Activated T-cell treated with anti-CD3 and anti-CD28 coated beads, Interleukin-2, amount 50 U/mL, for 72 hours (primary cell): ENCODE data around the gene COX19. TPM values are rescaled to one million over a fixed set of nuclear protein-coding genes. Genes with fewer than 3 reads are reported as not detected.

Source experiments
- ATAC-seq, 2 donors: fragments of 150-1000 bp; cut with Tn5 transposase; replicated peaks in 1 of 2; 2 replicates each; pipeline ENCODE4 v1.10.0; 2021; ENCODE audit warnings: moderate library complexity in 2 of 2, mild to moderate bottlenecking in 1 of 2
- DNase-seq, 2 donors: peaks; one replicate each; pipeline ENCODE4 v3.0.0; 2021 to 2022; ENCODE audit warnings: mixed read lengths in 1 of 2
- H3K27ac Mint-ChIP-seq: one replicate; pipeline ENCODE4 v1.8.0; 2022; ENCODE audit warnings: mild to moderate bottlenecking, moderate library complexity, mixed read lengths
- H3K27me3 Mint-ChIP-seq: one replicate; pipeline ENCODE4 v1.8.0; 2022; ENCODE audit warnings: low read depth, mixed read lengths
- H3K36me3 Mint-ChIP-seq, 2 donors: one replicate each; pipeline ENCODE4 v1.8.0; 2022; ENCODE audit warnings: mixed read lengths in 2 of 2, mild to moderate bottlenecking in 1 of 2; ENCODE audit not compliant: insufficient read depth in 2 of 2
- H3K4me1 Mint-ChIP-seq: one replicate; pipeline ENCODE4 v1.8.0; 2022; ENCODE audit warnings: low read depth, mixed read lengths
- H3K4me3 Mint-ChIP-seq, 2 donors: one replicate each; pipeline ENCODE4 v1.8.0; 2022; ENCODE audit warnings: mild to moderate bottlenecking in 2 of 2, mixed read lengths in 2 of 2, moderate library complexity in 2 of 2
- H3K9me3 Mint-ChIP-seq, 2 donors: one replicate each; pipeline ENCODE4 v1.8.0; 2022; ENCODE audit warnings: mixed read lengths in 2 of 2
- total RNA-seq, 2 donors: library from RNA; stranded (reverse); gene quantifications; one replicate each; pipeline ENCODE4 v1.2.3, GENCODE V29; 2022

COX19 gene, protein sequence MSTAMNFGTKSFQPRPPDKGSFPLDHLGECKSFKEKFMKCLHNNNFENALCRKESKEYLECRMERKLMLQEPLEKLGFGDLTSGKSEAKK
- 10 to 100 TPM; 20.8 to 28.4 TPM for total RNA-seq

DNA sequence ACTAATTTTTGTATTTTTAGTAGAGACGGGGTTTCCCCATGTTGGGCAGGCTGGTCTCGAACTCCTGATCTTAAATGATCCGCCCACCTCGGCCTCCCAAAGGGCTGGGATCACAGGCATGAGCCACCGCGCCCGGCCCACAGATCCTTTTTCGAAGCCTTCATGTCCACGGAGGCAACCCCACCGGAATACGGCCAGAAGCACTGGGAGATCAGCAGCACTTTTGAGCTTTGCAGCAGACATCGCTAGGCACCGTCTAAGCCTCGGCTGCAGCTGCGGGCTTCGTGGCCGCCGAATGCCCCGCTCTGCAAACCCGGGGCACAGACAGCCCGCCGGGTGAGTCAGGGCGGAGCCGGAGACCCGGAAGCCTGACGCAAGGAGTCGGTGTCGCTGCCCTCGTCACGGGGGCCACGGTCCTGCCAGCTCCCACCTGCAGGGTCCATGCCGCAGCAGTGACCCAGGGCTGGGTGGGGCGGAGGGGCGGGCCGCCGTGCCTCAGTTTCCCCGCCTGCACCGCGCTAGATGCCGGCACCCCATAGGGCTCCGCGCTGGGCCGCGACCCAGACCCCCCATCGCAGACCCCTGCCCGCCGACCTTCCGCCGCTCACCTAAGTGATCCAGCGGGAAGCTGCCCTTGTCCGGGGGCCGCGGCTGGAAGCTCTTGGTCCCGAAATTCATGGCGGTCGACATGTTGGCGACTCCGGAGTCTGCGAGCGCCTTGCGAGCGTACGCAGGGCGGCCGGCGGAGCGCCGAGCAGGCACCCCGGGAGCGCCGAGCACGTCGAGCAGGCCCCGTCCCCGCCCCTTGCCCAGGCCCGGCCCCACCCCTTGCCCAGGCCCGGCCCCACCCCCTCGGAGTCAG, at the start of gene COX19:
Gene COX19, minus strand, starts transcription at position 730 of the 862 bp plus-strand sequence. Its CDS starts 40 bp downstream, at position 690.
- peaks cover 2 to 15% of the 10 kb centered on the region in 2 donors for H3K36me3 Mint-ChIP-seq
- ATAC-seq: peak; percentile 93

DNA sequence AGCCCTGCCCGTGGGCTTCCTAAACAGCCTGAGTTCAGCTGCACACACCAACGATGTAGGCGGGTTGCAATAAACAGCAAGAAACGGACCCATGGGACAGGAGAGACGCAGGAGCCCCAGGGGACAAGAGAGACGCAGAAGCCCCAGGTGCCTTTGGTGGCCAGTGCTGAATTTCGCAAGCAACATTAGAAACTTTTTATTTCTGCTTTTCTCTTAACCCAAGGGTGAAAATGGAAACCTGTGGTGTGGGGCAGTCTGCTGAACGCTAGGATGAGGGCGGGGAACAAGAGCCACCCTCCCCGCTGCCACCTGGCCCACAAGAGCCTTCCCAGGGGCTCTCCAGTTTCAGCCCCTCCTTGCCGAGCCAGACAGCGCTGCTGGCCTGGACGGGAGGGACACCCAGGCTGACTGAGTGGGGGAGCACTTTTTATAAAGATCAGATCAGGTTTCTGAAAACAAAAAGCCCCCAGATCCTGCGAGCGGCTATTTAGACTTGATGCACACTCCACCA, 49.0 kb upstream of the COX19 start:
- ATAC-seq: no peak
- H3K9me3 Mint-ChIP-seq: peaks cover 0 to 2% of the 10 kb centered on the region in 2 donors
- peaks cover 8% of the 10 kb centered on the region for H3K4me1 Mint-ChIP-seq
- no peaks in the 10 kb centered on the region for H3K27me3 Mint-ChIP-seq
- no peak overlapping the region for H3K27ac Mint-ChIP-seq
- no peak for DNase-seq
- peaks cover 2 to 3% of the 10 kb centered on the region in 2 donors for H3K36me3 Mint-ChIP-seq
- H3K4me3 Mint-ChIP-seq: no peak overlapping the region

More for the DNA sequence above, at the start of gene COX19:
- Mint-ChIP-seq H3K4me1 (peaks cover 31% of the 10 kb centered on the region), H3K27me3 (no peaks in the 10 kb centered on the region), H3K9me3 (no peaks in the 10 kb centered on the region), H3K27ac (peak within 1 kb of the TSS; percentile 90), H3K4me3 (peak within 1 kb of the TSS; percentile 94 to 96)
- DNase-seq: peak; percentile 91 to 95

DNA sequence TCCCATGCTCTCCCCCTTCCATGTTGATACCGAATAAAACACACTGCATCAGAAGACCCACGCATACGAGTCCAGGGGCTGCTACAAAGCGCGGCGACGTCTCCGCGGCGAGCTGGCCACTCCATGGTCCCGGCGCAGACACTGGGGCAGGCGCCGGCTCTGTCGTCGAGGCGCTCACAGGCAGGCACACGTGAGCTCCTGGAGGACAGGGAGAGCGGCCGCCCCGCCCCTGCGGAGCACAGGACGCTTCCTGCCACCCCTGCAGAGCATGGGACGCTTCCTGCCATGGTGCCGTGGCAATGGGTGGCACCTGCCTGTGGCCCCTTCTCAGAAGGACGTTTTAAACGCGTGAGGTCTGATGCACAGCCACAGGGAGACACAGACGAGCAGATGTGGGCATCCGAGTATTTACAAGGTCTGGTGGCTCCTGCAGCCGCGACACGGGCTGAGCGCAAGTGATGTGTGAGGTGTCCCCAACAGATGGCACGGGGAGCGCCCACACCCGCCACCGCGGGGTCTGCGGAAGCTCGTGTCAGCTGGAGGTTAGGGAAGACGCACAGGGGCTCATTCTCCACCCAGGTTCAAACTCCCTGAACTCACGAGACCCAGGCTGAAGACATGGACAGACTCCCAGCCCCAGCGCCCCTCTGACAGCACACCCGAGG, 47.6 kb upstream of the COX19 start:
- ATAC-seq (no peak), DNase-seq (no peak)
- Mint-ChIP-seq H3K4me1 (no peaks in the 10 kb centered on the region), H3K27ac (no peak overlapping the region), H3K27me3 (no peaks in the 10 kb centered on the region), H3K9me3 (peaks cover 0 to 2% of the 10 kb centered on the region in 2 donors), H3K4me3 (no peak overlapping the region), H3K36me3 (peaks cover 2 to 3% of the 10 kb centered on the region in 2 donors)

DNA sequence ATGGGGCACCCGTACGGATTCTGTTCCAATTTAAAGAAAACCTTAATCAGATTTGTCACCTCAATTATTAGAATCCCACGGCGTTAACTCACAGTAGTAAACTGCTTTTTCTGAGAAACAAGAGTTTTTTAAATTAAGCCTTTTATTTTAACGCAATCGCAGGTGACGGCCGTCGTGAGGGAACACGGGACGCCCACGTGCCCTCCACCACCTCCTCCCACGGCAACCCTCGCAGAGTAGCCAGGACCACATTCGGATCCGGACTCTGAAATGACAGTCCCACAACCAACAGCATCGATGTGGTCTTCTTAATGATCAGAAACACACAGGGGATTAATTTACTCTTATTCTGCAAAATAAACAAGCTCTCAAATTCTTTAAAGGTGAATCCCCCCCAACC, 47.0 kb upstream of the COX19 start:
- DNase-seq (no peak), ATAC-seq (no peak)
- no peaks in the 10 kb centered on the region for H3K4me1 Mint-ChIP-seq
- peaks cover 2 to 3% of the 10 kb centered on the region in 2 donors for H3K36me3 Mint-ChIP-seq
- no peak overlapping the region for H3K4me3 Mint-ChIP-seq
- H3K9me3 Mint-ChIP-seq: peaks cover 0 to 2% of the 10 kb centered on the region in 2 donors
- no peaks in the 10 kb centered on the region for H3K27me3 Mint-ChIP-seq
- H3K27ac Mint-ChIP-seq: no peak overlapping the region

DNA sequence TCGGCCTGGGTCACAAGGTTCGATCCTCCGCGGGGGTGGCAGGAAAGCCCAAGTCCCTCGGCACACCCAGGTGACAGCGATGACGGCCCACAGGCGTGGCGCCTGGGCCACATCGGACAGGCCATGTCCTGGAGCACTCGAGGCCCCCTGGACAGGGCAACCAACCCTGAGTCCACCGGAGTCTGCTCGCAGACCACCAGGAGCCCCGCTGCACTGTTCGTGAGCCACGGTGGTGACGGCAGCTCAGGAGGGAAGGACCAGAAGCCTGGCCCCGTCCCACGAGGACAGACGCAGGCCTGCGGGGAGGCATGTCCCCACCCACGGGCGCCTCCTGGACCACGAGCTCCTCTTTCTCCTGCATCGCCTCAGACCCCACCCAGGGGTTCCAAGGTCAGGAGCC, 46.6 kb upstream of the COX19 start:
- no peaks in the 10 kb centered on the region for H3K4me1 Mint-ChIP-seq
- DNase-seq (no peak), ATAC-seq (no peak)
- H3K27ac Mint-ChIP-seq: no peak overlapping the region
- no peak overlapping the region for H3K4me3 Mint-ChIP-seq
- peaks cover 0 to 2% of the 10 kb centered on the region in 2 donors for H3K9me3 Mint-ChIP-seq
- no peaks in the 10 kb centered on the region for H3K27me3 Mint-ChIP-seq
- H3K36me3 Mint-ChIP-seq: peaks cover 2 to 3% of the 10 kb centered on the region in 2 donors

DNA sequence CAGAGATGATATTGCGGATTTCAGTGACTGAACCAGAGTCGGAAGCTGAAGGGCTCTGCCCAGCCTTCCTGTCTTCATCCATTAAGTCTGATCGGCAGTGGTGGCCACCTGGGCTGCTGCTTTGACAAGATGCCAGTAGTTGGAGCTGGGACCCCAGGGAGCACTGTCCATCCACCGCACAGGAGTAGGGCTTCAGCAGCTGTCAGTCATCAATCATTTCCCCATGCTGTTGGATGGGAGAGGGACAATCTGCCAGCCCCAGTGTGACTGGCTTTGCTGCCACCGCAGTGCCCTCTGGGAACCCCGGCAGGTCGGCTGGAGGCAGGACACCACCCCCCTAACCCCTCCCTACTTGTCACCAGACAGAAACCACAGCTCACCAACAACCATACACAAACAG, 46.0 kb upstream of the COX19 start:
- peaks cover 0 to 2% of the 10 kb centered on the region in 2 donors for H3K9me3 Mint-ChIP-seq
- DNase-seq (no peak), ATAC-seq (no peak)
- H3K27me3 Mint-ChIP-seq: no peaks in the 10 kb centered on the region
- no peaks in the 10 kb centered on the region for H3K4me1 Mint-ChIP-seq
- no peak overlapping the region for H3K27ac Mint-ChIP-seq
- peaks cover 2 to 3% of the 10 kb centered on the region in 2 donors for H3K36me3 Mint-ChIP-seq
- H3K4me3 Mint-ChIP-seq: no peak overlapping the region

DNA sequence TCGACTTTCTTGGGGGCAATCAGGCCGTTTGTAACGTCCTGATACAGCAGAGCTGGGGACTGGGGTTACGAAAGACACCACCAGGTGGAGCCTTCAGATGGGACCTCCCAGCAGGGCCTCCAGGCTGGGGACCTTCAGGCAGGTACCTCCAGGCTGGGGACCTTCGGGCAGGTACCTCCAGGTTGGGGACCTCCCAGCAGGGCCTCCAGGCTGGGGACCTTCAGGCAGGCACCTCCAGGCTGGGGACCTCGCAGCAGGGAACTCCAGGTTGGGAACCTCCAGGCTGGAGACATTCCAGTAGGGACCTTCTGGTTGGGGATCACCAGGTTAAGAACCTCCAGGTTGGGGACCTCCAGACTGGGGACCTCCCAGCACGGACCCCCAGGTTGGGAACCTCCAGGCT, 45.5 kb upstream of the COX19 start:
- H3K4me1 Mint-ChIP-seq: no peaks in the 10 kb centered on the region
- H3K9me3 Mint-ChIP-seq: peaks cover 0 to 2% of the 10 kb centered on the region in 2 donors
- H3K4me3 Mint-ChIP-seq: no peak overlapping the region
- no peak overlapping the region for H3K27ac Mint-ChIP-seq
- H3K27me3 Mint-ChIP-seq: no peaks in the 10 kb centered on the region
- DNase-seq (no peak), ATAC-seq (peak in 1 of 2 donors; percentile 27)
- peaks cover 2 to 3% of the 10 kb centered on the region in 2 donors for H3K36me3 Mint-ChIP-seq

DNA sequence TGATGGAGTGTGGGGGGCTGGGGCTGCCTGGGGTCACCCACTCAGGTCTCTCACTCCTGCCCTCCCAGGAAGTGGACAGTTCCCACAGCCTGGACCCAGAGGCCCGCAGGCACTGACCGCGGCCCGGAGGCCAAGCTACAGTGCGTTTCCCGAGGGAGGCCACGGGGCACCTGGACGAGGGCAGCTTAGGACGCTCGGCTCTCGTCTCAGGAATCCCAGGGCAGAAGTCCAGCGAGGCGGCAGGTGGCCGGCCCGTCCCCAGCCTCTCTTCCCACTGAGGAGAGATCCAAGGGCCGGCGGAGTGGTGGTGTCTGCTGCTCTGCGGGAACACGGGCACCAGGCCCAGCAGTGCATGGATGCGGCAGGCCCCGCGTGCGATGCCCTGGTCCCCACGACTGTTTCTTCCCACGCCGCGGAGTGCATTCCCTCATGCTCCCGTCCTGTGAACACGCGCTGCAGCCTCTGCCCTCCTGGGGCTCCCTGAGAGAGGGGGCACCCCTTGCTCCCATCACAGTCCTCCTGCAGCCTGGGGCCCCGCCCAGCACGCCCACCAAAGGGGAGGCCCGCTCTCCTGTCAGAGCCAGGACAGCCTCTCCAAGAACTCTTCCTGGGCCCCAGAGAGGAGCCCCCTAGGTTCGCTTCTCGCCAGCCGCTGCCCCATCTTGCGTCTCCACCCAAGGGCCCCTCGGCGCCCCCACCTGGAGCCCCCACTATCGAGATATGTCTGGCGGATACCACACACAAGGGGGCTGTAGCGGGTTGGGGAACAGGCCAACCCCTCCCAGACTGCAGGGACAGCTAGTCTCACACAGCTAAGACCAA, 44.7 kb upstream of the COX19 start:
- ATAC-seq (no peak), DNase-seq (no peak)
- H3K27ac Mint-ChIP-seq: no peak overlapping the region
- H3K4me3 Mint-ChIP-seq: no peak overlapping the region
- H3K4me1 Mint-ChIP-seq: no peaks in the 10 kb centered on the region
- peaks cover 2 to 3% of the 10 kb centered on the region in 2 donors for H3K36me3 Mint-ChIP-seq
- peaks cover 0 to 2% of the 10 kb centered on the region in 2 donors for H3K9me3 Mint-ChIP-seq
- H3K27me3 Mint-ChIP-seq: no peaks in the 10 kb centered on the region

DNA sequence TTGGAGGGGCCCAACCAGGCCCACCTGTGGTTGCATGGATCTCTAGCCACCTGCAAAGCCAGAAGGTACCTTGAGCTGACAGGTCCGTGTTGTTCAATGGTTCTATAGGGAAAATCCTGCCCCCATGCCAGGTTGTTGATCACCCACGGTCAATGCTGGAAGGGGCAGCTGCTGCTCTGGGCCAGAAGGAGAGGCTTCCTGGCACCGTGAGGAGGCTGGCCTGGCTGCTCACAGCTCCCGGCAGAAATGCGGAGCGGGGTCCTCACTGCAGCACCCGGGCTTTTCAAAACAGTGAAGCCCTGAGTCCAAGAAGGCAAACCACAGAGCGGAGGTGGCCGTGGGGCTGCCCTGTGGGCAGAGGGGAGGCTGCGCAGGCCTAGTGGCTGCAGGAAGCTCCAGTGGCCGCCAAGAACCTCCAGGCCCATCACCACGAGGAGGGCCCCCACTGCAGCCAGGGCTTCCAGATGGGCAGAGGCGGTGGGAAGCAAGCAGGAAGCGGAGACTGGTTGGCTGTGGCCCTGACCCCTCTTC, 44.0 kb upstream of the COX19 start:
- Mint-ChIP-seq H3K4me1 (no peaks in the 10 kb centered on the region), H3K4me3 (no peak overlapping the region), H3K27me3 (no peaks in the 10 kb centered on the region), H3K27ac (no peak overlapping the region), H3K36me3 (peaks cover 2 to 3% of the 10 kb centered on the region in 2 donors), H3K9me3 (peaks cover 0 to 2% of the 10 kb centered on the region in 2 donors)
- no peak for DNase-seq
- no peak for ATAC-seq

DNA sequence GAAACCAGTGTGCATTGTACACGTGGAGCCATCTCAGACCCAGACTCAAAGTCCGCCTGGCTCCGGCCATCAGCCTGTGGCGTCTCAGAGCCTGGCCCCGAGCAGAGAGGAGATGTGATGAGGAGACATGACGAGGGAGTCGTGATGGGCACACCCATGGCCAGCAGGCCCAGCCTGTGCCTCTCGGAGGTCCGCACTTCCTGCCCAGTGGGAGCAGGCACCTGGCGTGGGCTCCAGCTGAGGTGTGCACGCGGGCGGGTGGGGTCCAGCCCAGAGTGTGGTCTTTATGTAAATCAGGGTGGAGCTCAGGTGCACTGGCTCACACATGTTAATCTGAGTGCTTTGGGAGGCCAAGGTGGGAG, 43.0 kb upstream of the COX19 start:
- no peaks in the 10 kb centered on the region for H3K4me1 Mint-ChIP-seq
- H3K27me3 Mint-ChIP-seq: no peaks in the 10 kb centered on the region
- no peaks in the 10 kb centered on the region for H3K9me3 Mint-ChIP-seq
- no peak for DNase-seq
- no peak for ATAC-seq
- no peak overlapping the region for H3K4me3 Mint-ChIP-seq
- H3K27ac Mint-ChIP-seq: no peak overlapping the region
- H3K36me3 Mint-ChIP-seq: peaks cover 2 to 3% of the 10 kb centered on the region in 2 donors

DNA sequence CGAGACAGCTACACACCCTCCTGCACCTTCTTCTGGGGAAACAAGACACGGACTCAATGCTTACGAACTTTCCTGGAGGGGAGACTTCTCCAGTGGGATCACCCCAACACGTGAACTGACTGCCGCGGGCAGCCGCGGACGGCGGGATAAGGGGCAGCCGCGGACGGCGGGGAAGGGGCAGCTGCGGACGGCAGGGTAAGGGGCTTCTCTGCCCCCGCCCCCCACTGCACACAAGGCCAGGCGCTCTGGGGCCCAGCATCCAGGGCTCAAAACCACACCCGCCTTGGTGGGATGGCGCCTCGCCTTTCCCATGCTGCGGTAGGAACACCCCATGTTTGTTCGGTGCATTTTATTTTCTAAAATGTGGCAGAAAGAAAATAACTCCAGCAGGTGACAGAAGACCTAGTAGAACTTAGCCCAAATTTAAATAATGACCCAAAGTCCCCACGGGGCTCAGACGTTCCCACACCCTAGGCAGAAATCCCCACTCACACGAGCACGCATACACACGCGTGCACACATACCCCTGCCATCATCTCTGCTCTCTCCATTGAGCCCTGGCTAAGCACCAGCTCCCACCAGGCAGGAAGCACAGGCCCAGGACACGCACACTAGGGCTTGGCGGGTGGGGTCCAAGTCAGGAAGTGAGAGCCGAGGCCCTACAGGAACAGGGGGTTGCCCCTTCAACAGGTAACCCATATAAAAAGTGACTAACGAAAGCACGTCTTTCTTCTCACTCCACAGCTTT, 42.4 kb upstream of the COX19 start:
- no peaks in the 10 kb centered on the region for H3K9me3 Mint-ChIP-seq
- no peaks in the 10 kb centered on the region for H3K4me1 Mint-ChIP-seq
- peaks cover 2 to 3% of the 10 kb centered on the region in 2 donors for H3K36me3 Mint-ChIP-seq
- no peak overlapping the region for H3K4me3 Mint-ChIP-seq
- H3K27ac Mint-ChIP-seq: no peak overlapping the region
- no peak for DNase-seq
- H3K27me3 Mint-ChIP-seq: no peaks in the 10 kb centered on the region
- no peak for ATAC-seq
